IPS-11a (cell line): ENCODE results near the gene PDE11A.

Source experiments
- H3K4me3 ChIP-seq: one replicate; pipeline ENCODE4 v1.5.1; 2013; ENCODE audit warnings: low read depth, low read length, control low read depth

Gene PDE11A

DNA sequence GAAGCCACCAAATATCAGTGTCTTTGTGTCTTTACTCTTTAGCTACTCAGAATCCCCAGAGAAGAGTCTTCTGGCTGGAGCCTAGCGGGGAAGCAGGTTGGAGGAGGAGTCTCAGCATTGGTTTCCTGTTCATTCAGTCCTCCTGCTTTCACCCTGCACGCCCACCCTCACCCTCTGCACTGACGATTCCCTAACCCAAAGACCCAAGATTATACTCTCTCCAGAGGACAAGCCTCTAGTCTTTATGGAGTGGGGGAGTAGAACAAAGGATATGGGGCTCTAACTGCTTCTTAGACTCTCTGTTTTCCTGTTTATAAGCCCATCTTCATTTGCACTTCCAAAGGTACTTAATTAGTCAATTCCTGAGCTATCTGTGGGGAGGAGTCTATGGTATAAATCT, 341.2 kb downstream of the PDE11A start:
- no peak overlapping the region for H3K4me3 ChIP-seq

- no peak overlapping the region for H3K4me3 ChIP-seq
Observed at GRCh38 chr2:177730792-177731191, 341.8 kb downstream of the PDE11A start.

DNA sequence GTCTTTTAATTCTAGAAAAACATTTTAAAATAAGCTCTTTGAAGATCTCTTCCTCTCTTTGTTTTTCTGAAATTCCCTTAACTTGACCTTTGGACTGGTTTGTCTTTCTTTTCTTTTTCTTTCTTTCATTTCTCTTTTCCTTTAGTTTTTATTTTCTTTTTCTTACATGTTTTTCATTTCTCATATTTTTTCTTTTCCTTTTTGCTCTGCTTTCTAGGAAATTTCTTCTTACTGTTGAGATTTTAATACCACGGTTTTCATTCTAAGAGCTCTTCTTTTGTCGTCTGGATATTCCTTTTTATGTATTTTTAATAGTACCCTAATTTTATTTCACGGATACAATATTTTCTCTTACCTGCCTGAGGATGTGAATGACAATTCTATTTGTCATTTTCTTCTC, 342.2 kb downstream of the PDE11A start:
- no peak overlapping the region for H3K4me3 ChIP-seq

DNA sequence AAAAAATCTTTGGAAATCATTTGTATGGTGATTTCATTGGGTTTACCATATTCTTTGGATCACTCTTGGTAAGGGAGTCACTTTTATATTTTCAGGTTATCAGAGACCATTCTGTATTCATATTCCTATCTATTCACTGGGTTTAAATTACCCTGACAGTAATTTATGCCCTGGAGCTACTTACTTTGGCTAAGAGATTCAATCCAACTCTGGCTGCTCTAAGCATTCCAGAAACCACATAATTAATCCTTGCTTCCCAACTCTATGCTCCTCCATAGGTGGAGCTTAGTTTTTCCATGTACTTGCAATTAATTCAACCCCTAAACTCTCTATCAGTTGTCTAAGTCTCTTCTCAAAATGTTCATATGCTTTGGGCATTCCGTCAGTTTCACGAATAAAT, 343.7 kb downstream of the PDE11A start:
- H3K4me3 ChIP-seq, result no peak overlapping the region

DNA sequence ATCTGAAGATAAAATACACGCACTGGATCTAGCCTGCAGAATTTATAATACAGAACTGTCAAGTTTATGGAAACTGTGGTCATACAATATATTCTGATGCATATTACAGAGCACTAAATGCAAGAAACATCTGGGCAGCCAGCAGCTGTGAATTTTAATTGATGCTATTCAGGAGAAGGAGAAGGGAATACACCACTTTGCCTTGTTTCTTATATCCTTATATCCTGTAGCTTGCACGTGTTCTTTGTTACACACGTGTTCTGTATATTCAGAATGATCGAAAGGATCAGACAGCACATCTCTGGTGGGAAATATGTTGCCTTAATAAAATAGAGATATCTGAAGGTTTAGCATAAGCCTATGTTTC, 344.2 kb downstream of the PDE11A start:
- no peak overlapping the region for H3K4me3 ChIP-seq

DNA sequence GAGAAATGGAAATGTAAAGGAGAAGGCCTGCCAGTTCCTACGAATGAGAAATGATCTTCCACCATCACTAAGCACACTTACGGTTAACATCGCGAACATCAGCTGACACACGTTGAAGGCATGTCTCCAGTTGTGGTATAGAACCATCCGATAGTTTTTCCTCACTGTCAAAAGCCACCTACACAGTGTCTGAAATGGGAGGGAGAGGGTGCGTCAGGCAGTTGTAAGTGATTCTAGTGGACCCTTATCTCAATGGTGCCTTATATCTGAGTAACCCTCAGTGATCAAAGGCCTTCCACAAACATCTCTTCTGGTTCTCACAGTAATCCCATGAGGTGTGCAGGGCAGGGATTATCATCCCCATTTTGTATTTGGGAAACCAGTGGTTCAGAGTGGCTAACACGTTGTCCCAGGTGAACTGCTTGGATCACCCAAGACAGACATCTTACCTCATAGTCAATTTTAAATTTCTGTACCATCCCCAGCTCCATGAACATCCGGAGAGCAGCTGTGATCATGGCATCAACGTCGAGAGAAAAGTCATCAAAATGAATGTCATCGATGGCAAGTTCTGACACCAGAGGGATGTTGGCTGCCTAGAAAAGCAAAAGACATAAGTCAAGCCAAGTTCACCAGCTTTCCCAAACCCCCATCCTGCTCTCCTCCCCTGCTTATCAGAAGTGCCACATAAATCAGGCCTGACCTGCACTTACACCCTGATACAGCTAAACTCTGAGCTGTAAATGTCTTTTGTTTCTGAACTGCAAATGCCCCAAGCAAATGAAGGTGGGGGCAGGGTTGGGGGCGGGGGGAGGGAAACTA, 344.8 kb downstream of the PDE11A start:
- no peak overlapping the region for H3K4me3 ChIP-seq

DNA sequence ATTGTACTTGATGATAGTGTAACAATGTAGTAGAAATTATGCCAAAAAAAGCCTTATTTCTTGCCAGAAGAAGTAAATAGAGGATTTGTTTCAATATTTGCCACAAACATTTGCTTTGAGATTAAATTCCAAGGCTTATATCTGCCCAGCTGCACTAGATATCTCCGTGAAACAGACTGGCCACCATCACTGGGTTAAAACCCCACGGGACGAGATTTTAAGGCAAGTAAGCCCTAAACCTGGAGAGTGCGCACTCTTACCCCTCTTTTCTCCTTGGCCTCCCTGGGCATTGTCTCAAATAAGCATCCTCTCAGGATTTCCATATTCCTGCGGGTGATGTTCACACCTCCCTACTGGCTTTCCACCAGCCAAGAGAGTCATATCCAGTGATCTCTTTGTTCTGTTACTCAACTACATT, 345.6 kb downstream of the PDE11A start:
- no peak overlapping the region for H3K4me3 ChIP-seq

GRCh38 chr2:177724398-177725287, 347.9 kb downstream of the PDE11A start:
- no peak overlapping the region for H3K4me3 ChIP-seq

DNA sequence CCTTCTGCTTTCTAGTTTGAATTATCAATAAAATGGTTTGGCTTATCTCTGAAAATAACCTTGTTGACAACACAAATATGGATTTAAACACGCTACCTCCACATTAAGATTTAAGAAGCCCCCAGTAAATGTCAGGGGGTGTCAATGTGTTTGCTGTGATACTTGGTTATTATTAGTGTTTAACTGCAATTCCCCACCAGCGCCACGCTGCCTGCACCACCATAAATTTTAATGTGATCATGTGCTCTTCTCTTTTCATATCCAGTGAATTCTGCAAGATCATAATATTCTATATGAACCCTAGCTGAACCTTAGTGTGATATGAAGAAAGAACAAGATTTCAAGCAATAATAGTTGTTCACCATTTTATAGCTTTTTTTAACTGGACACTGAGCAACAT, 349.3 kb downstream of the PDE11A start:
- H3K4me3 ChIP-seq, result no peak overlapping the region

DNA sequence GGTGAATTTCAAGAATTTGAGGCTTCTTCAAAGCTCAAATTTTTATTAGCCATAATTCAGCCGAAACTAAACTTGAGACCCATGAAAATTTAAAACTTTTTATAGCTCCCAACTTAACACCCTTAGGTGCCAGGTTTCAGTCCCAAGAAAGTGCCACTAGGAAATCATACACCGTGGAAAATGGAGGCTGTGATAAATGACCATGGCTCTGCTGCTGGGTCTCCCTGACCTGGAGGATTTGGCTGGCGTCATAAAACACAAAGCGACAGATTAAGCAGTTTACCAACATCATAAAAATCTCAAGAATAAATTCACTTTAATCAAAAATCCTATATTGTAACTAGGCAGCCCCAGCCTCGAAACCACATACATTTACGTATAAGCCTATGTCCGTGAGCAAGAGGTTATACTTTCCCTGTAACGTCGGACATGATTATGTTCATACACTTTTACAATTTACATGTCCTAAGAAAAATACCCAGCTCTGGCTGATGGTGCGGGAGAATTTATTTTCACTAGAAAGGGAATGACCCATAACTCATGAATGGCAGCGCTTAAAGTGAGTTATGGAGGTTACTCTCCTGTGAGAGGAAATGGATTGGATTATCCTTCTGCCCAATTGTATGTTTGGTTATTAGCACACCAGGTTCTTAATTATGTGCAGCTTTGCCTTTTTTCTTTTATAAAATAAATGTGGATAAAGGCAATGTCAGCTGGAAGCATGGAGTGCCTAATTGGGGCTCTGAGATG, 350.6 kb downstream of the PDE11A start:
- no peak overlapping the region for H3K4me3 ChIP-seq

- H3K4me3 ChIP-seq, result no peak overlapping the region
Observed at GRCh38 chr2:177721087-177721486, 351.5 kb downstream of the PDE11A start.

GRCh38 chr2:177717831-177718618, 354.6 kb downstream of the PDE11A start:
- H3K4me3 ChIP-seq, result no peak overlapping the region

GRCh38 chr2:177716484-177716883, 356.1 kb downstream of the PDE11A start:
- no peak overlapping the region for H3K4me3 ChIP-seq

DNA sequence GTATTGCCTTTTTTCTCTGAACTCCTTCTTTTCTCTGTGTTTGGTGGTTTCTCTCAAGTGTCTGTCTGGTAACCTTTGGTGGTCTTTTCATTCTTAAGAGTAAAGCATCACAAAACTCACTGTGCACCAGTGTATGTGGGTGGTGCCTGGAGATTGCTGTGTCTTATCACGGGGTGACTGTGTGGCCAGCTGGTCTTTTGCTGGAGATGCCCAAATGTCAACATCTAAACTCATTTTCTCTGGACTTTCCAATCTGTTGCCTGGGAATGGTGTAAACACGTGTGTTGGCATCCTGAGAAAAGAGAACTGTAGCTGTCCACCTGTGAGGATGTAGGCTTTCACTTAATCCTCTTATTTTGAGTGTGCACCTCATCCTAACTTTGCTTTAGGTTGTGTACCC, 356.8 kb downstream of the PDE11A start:
- H3K4me3 ChIP-seq, result no peak overlapping the region

DNA sequence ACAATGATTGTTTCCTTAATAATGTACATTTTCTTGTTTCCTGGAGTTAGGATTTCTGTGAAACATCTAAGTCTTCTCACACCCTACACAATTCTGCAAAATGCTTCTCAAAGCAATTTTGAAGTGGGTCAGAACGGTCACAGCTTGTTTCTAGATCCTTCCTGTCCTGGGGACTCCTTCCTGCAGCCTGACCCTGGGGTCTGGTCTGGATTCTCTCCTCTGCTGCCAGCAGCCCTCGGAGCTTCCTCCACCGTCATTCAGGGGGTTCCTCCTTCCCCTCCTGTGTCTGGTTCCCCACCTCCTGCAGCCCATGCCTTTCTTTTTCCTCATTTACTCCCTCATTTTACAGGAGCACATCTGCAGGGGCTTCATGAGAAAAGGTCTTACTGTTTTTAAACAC, 357.9 kb downstream of the PDE11A start:
- no peak overlapping the region for H3K4me3 ChIP-seq

GRCh38 chr2:177712462-177712861, 360.1 kb downstream of the PDE11A start:
- no peak overlapping the region for H3K4me3 ChIP-seq

GRCh38 chr2:177711483-177712265, 360.9 kb downstream of the PDE11A start:
- no peak overlapping the region for H3K4me3 ChIP-seq

DNA sequence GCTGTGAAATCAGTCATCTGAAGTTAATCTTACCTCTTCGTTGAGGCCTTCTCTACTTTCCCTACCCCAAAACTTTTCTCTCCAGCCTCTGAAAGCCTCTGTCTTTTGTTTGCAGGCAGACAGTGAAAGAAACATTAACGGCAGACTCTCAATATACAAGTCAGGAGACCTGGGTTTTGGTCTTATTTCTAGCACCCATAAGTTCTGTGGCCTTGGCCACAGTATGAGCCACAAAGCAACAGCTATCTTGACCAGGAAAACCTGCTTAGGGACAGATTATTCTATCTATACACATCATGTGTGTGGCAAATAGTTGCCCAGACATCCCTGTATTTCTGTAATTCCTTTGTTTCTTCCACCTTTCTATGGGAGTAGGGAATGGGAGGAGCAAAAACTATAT, 361.7 kb downstream of the PDE11A start:
- H3K4me3 ChIP-seq, result no peak overlapping the region

- no peak overlapping the region for H3K4me3 ChIP-seq
Observed at GRCh38 chr2:177709986-177710401, 362.6 kb downstream of the PDE11A start.
